HG03280 (cell line): ENCODE data around the gene SYP.
"Not testable (repeated sequence)": the region's sequence is repeated elsewhere in the genome, so short reads cannot be mapped to it uniquely, and the experiment has no call there.

Experiments used
- ATAC-seq: cut with Tn5 transposase; IDR thresholded peaks from one replicate; pipeline ENCODE4 v1.9.1; 2021; ENCODE audit warnings: mild to moderate bottlenecking, moderate library complexity; ENCODE audit not compliant: unreplicated experiment

The SYP gene

GRCh38 chrX:49143154-49143553 lies 56.8 kb downstream of the SYP start:
- ATAC-seq, result not testable (repeated sequence)

GRCh38 chrX:49142264-49142663 lies 57.7 kb downstream of the SYP start:
- ATAC-seq, result not testable (repeated sequence)

GRCh38 chrX:49139713-49140112 lies 60.3 kb downstream of the SYP start:
- ATAC-seq, result no peak
